Tibial nerve (tissue), 4 donors: ENCODE data around the gene TTC7B. TPM values are rescaled to one million over a fixed set of nuclear protein-coding genes. Genes with fewer than 3 reads are reported as not detected.

Source experiments
- DNase-seq, 2 donors: peaks; one replicate each; pipeline ENCODE4 v3.0.0-alpha.2; 2019; ENCODE audit warnings: low spot score in 2 of 2
- H3K27ac ChIP-seq, 4 donors: fragments of 200-600 bp; sonication (generic) in 3 of 4; one replicate each; pipeline ENCODE4 v1.5.1; 2017 to 2019; ENCODE audit warnings: mild to moderate bottlenecking in 1 of 4
- H3K27me3 ChIP-seq, 2 donors: fragments of 200-600 bp; sonication (generic) in 1 of 2; one replicate each; pipeline versions ENCODE4 v1.5.1 to v1.6.0; 2017 to 2019
- H3K36me3 ChIP-seq, 3 donors: fragments of 200-600 bp; sonication (generic); one replicate each; pipeline ENCODE4 v1.5.1; 2018 to 2019
- H3K4me1 ChIP-seq, 4 donors: fragments of 200-600 bp; sonication (generic) in 3 of 4; one replicate each; pipeline ENCODE4 v1.5.1; 2017 to 2019
- H3K4me3 ChIP-seq, 4 donors: fragments of 200-600 bp; sonication (generic) in 3 of 4; one replicate each; pipeline ENCODE4 v1.5.1; 2017 to 2019; ENCODE audit warnings: mild to moderate bottlenecking in 1 of 4, moderate library complexity in 1 of 4
- H3K9me3 ChIP-seq, 4 donors: fragments of 200-600 bp; sonication (generic) in 3 of 4; one replicate each; pipeline ENCODE4 v1.5.1; 2017 to 2019
- CTCF ChIP-seq, 5 experiments: fragments of 200-600 bp in 3 of 5; fragments of 450-650 bp in 2 of 5; sonication (generic) in 3 of 5; IDR thresholded peaks; one replicate each; pipeline ENCODE4 v1.5.1; 2016 to 2019; ENCODE audit warnings: antibody characterized with exemption in 5 of 5, mild to moderate bottlenecking in 3 of 5, moderate library complexity in 2 of 5
- EP300 ChIP-seq, 2 donors: sonication (generic); formaldehyde crosslinking; IDR thresholded peaks; one replicate each; pipeline ENCODE4 v1.6.1; 2017; ENCODE audit warnings: antibody characterized with exemption in 2 of 2, mild to moderate bottlenecking in 1 of 2
- POLR2A ChIP-seq, 2 donors: fragments of 450-650 bp; IDR thresholded peaks; one replicate each; pipeline ENCODE4 v1.6.1; 2017; ENCODE audit warnings: antibody characterized with exemption in 2 of 2, mild to moderate bottlenecking in 2 of 2, moderate library complexity in 2 of 2
- WGBS, 2 donors: methylation state at CpG; one replicate each; pipeline ENCODE4 v1.1.5; 2018; 5-methylcytosine and 5-hydroxymethylcytosine counted together
- total RNA-seq, 4 donors: library from RNA; depleted of rRNA; stranded (reverse); fragments of >200 nt; gene quantifications; one replicate each; pipeline ENCODE4 v1.1.0, GENCODE V29; 2016

Gene TTC7B
- total RNA-seq, 4 donors from 2014 or later, result 25.9 to 44.1 (median 34.4) TPM

DNA sequence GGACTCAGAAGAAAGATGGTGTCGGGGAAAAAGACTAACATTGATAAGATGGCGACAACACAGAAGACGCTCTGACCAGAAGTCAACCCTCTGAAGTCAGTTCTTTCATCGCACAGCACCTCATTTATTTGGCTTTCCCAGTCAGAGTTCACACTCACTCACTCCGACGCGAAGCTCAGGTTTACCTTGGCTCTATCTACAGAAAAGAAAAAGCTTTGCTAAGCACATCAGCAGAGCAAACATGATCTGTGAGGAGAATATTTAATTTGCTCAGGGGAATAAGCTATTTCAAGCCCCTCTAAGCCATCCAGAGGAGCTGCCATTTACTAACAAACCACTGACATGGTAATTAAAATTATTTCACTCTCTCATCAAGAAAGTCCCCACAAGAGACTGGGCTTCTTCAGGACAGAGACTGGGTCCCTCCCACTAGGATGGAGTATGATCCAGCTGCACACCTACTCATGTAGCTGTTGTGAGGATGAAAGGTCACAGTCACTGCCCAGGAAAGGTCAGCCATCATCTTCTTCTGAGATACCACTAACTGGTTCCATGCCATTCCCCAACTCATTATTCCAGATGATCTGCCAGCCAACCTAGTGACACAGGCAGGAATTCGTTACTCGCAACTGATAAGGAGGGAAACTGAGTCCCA is 111.4 kb downstream of the TTC7B start:
- DNase-seq, result no peak
- H3K4me1 ChIP-seq, result no peaks in the 10 kb centered on the region
- no peak overlapping the region for H3K27ac ChIP-seq
- WGBS, 2 donors, result 86 to 90% methylated on average over 9 of the region's 9 CpGs
- TF ChIP-seq POLR2A (IDR thresholded peaks at IDR 0.05) (no peak), EP300 (IDR thresholded peaks at IDR 0.05) (no peak), CTCF (IDR thresholded peaks at IDR 0.05) (no peak)
- no peaks in the 10 kb centered on the region for H3K9me3 ChIP-seq
- no peaks in the 10 kb centered on the region for H3K36me3 ChIP-seq
- no peaks in the 10 kb centered on the region for H3K27me3 ChIP-seq
- no peak overlapping the region for H3K4me3 ChIP-seq

DNA sequence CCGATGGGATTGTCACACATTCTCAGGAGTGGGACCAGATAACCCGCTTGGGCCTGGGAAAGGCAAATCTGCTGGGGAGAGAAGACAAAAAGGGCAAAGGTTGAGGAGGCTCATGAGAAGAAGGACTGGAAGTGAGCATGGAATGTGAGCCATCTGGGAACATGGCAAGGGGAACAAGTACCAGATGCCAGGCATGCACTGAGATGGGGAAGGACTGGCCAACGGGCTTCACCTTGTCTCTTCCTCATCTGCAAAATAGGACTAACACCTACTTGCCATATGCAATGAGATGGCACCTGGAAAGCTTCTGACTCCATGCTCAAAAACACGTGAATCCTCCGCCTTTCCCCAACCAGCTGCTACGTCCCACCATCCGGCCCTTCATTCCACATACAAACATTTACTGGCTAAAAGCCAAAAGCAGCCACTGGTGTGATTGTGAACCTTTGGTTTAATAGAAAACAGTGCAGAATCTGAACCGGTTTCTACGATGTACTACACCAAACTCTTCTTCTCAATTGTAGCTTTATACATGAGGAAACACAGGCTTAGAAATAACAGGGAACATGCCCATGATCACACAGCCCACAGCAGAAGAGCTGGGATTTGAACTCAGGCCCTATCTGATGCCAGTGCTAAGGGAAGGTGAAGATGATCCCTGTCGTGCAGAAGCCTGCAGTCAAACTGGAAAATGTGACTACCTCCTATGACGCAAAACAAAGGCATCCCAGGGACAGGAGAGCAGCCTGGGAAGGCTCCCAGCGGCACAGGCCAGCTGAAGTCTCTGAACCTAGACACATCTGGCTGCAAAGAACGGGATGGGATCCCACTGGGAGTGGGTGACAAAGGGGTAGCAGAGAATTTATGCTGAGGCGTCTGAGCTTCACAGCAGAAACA is 112.1 kb downstream of the TTC7B start:
- no peak for DNase-seq
- H3K27ac ChIP-seq, result no peak overlapping the region
- 75 to 79% methylated on average over 14 of the region's 14 CpGs for WGBS, 2 donors
- no peaks in the 10 kb centered on the region for H3K27me3 ChIP-seq
- no peaks in the 10 kb centered on the region for H3K9me3 ChIP-seq
- no peaks in the 10 kb centered on the region for H3K36me3 ChIP-seq
- H3K4me1 ChIP-seq, result peaks cover 0 to under 1% (median 0%) of the 10 kb centered on the region in 4 donors
- TF ChIP-seq EP300 (IDR thresholded peaks at IDR 0.05) (no peak), CTCF (IDR thresholded peaks at IDR 0.05) (no peak), POLR2A (IDR thresholded peaks at IDR 0.05) (no peak)
- H3K4me3 ChIP-seq, result no peak overlapping the region

DNA sequence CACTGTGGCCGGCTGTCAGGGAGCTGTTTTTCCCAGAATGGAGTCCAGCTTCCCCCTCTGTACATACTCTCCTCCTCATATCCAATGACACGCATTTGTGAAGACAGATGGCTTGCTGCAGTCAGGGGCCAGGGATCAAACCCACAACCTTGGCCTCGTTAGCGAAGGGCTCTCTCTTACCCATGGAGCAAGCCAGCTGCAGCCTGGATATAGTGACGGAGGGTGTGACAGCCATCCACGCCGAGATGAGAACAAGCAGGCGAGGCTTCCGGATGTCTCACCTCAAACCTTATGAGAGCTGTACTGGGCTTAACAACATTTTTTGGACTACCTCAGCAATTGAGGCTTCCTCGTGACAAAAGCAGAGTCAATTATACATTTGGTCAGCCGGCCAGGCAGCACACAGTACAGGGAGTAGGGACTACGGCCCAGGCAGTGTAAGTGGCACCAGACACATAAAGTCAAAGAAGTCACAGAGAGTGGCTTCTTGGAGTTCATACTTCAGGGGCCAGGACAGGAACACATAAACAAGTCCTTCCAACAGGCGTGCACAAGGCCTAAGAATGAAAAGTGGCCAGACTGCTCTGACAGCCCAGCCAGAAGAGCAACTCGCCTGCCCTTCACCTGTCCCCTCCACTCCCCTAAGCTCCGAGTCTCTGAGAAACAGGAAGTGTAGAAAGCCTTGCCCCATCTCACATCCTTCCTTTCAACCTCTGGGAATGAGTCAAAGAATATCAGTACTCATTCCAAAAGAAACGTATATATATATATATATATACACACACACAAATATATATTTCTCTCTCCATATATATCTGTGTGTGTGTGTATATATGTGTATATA is 115.1 kb downstream of the TTC7B start:
- no peak for TF ChIP-seq CTCF (IDR thresholded peaks at IDR 0.05)
- no peak for TF ChIP-seq POLR2A (IDR thresholded peaks at IDR 0.05)
- TF ChIP-seq EP300 (IDR thresholded peaks at IDR 0.05), result no peak
- H3K36me3 ChIP-seq, result no peaks in the 10 kb centered on the region
- no peaks in the 10 kb centered on the region for H3K27me3 ChIP-seq
- H3K27ac ChIP-seq, result no peak overlapping the region
- H3K9me3 ChIP-seq, result no peaks in the 10 kb centered on the region
- 86 to 88% methylated on average over 16 of the region's 16 CpGs for WGBS, 2 donors
- H3K4me1 ChIP-seq, result peaks cover 0 to 26% (median 7%) of the 10 kb centered on the region in 4 donors
- no peak for DNase-seq
- no peak overlapping the region for H3K4me3 ChIP-seq

GRCh38 chr14:90699016-90699415 is 117.2 kb downstream of the TTC7B start:
- Histone ChIP-seq H3K9me3 (no peaks in the 10 kb centered on the region), H3K36me3 (no peaks in the 10 kb centered on the region), H3K4me1 (peaks cover 0 to 26% (median 7%) of the 10 kb centered on the region in 4 donors), H3K4me3 (no peak overlapping the region), H3K27me3 (no peaks in the 10 kb centered on the region), H3K27ac (peak overlapping the region in 2 of 4 donors; percentile 86 to 90)
- 88 to 89% methylated on average over 7 of the region's 7 CpGs for WGBS, 2 donors
- no peak for TF ChIP-seq CTCF (IDR thresholded peaks at IDR 0.05)
- TF ChIP-seq EP300 (IDR thresholded peaks at IDR 0.05), result no peak
- TF ChIP-seq POLR2A (IDR thresholded peaks at IDR 0.05), result no peak
- no peak for DNase-seq
